CD4-positive, alpha-beta T cell (primary cell): Measurements from ENCODE around the gene PPEF1. TPM values are rescaled to one million over a fixed set of nuclear protein-coding genes. Genes with fewer than 3 reads are reported as not detected.
"Not testable (repeated sequence)": the region's sequence is repeated elsewhere in the genome, so short reads cannot be mapped to it uniquely, and the experiment has no call there.

Source experiments
- ATAC-seq: fragments of 200-7000 bp; cut with Tn5 transposase; one replicate; pipeline ENCODE4 v1.10.0; 2022; ENCODE audit warnings: mild to moderate bottlenecking; ENCODE audit not compliant: poor library complexity
- CTCF ChIA-PET: fragments of 350-600 bp; sonication (Branson Sonifier 250); formaldehyde crosslinking; loops from one replicate; lab custom pipeline; 2021; ENCODE audit warnings: antibody characterized with exemption, inconsistent platforms; lab: Charles Lee
- POLR2A ChIA-PET: fragments of 350-600 bp; sonication (Branson Sonifier 250); formaldehyde crosslinking; loops from one replicate; lab custom pipeline; 2021; ENCODE audit warnings: antibody characterized with exemption, inconsistent platforms; lab: Charles Lee
- DNase-seq, 14 experiments: peaks; one replicate each; pipeline ENCODE4 v3.0.0-alpha.2; 2013 to 2020; ENCODE audit warnings: mixed read lengths in 2 of 14
- H3K27ac ChIP-seq, 2 donors: one replicate each; pipeline versions ENCODE4 v1.5.1 to v1.7.0; 2013; ENCODE audit warnings: low read length in 2 of 2, low read depth in 1 of 2, mild to moderate bottlenecking in 1 of 2
- H3K27me3 ChIP-seq, 2 experiments: 1 replicate in 1 of 2; 2 replicates in 1 of 2; pipeline versions ENCODE4 v1.6.1 to v1.7.0; 2013; ENCODE audit warnings: low read length in 2 of 2, control low read depth in 1 of 2, mild to moderate bottlenecking in 1 of 2, moderate library complexity in 1 of 2; ENCODE audit not compliant: insufficient read depth in 2 of 2, control insufficient read depth in 1 of 2
- H3K36me3 ChIP-seq: one replicate; pipeline ENCODE4 v1.6.1; 2013; ENCODE audit warnings: low read length, control low read depth; ENCODE audit not compliant: insufficient read depth
- H3K4me1 ChIP-seq: one replicate; pipeline ENCODE4 v1.6.1; 2013; ENCODE audit warnings: low read length, control low read depth; ENCODE audit not compliant: insufficient read depth
- H3K4me3 ChIP-seq: one replicate; pipeline ENCODE4 v1.5.1; 2013; ENCODE audit warnings: mild to moderate bottlenecking, low read length, moderate library complexity
- H3K9me3 ChIP-seq, 2 experiments: 1 replicate in 1 of 2; 2 replicates in 1 of 2; pipeline versions ENCODE4 v1.6.1 to v1.7.0; 2013; ENCODE audit warnings: low read length in 2 of 2, mild to moderate bottlenecking in 2 of 2, control low read depth in 1 of 2, moderate library complexity in 1 of 2; ENCODE audit not compliant: control insufficient read depth in 1 of 2, insufficient read depth in 1 of 2
- H3K27ac Mint-ChIP-seq: one replicate; pipeline ENCODE4 v1.8.0; 2020; ENCODE audit warnings: mixed read lengths
- H3K27me3 Mint-ChIP-seq: one replicate; pipeline ENCODE4 v1.8.0; 2021; ENCODE audit warnings: mixed read lengths
- H3K36me3 Mint-ChIP-seq: one replicate; pipeline ENCODE4 v1.8.0; 2021; ENCODE audit warnings: low read depth, mixed read lengths
- H3K4me1 Mint-ChIP-seq: one replicate; pipeline ENCODE4 v1.8.0; 2021; ENCODE audit warnings: low read depth, mixed read lengths
- H3K4me3 Mint-ChIP-seq: one replicate; pipeline ENCODE4 v1.8.0; 2020; ENCODE audit warnings: mild to moderate bottlenecking, mixed read lengths
- H3K9me3 Mint-ChIP-seq: one replicate; pipeline ENCODE4 v1.8.0; 2020; ENCODE audit warnings: mixed read lengths
- intact Hi-C, 2 experiments: fragments of 100-400 bp; cut with DNase I in 1 of 2; cut with micrococcal nuclease in 1 of 2; formaldehyde crosslinking; loops; one replicate each; pipeline versions ENCODE4 v1.15.1 to v1.9.0; 2023 to 2025; cut with DNase I, micrococcal nuclease
- total RNA-seq, 174 experiments: library from RNA in 2 of 174; stranded (reverse) in 2 of 174; gene quantifications; one replicate each; pipeline ENCODE4 v1.2.3 and lab custom pipeline; 2021 to 2026
- TF ChIP-seq, protein P1 (sequence below): fragments of 200-600 bp; IDR thresholded peaks from one replicate; pipeline ENCODE4 v1.8.0; 2022; ENCODE audit warnings: antibody characterized with exemption, mild to moderate bottlenecking

The PPEF1 gene
- total RNA-seq, 2 experiments from 2014 or later: 0.34 TPM; not detected in 1

- Histone ChIP-seq H3K4me3 (no peak overlapping the region), H3K36me3 (no peaks in the 10 kb centered on the region), H3K27ac (no peak overlapping the region), H3K4me1 (no peaks in the 10 kb centered on the region), H3K27me3 (no peaks in the 10 kb centered on the region), H3K9me3 (no peaks in the 10 kb centered on the region)
- Mint-ChIP-seq H3K9me3 (no peaks in the 10 kb centered on the region), H3K27me3 (no peaks in the 10 kb centered on the region), H3K4me3 (no peak overlapping the region), H3K36me3 (no peaks in the 10 kb centered on the region), H3K27ac (no peak overlapping the region), H3K4me1 (no peaks in the 10 kb centered on the region)
- DNase-seq (no peak), ATAC-seq (no peak)
- POLR2A ChIA-PET: no interaction called here
- CTCF ChIA-PET: no interaction called here
- intact Hi-C loops: no loop called here
- TF ChIP-seq, protein P1, sequence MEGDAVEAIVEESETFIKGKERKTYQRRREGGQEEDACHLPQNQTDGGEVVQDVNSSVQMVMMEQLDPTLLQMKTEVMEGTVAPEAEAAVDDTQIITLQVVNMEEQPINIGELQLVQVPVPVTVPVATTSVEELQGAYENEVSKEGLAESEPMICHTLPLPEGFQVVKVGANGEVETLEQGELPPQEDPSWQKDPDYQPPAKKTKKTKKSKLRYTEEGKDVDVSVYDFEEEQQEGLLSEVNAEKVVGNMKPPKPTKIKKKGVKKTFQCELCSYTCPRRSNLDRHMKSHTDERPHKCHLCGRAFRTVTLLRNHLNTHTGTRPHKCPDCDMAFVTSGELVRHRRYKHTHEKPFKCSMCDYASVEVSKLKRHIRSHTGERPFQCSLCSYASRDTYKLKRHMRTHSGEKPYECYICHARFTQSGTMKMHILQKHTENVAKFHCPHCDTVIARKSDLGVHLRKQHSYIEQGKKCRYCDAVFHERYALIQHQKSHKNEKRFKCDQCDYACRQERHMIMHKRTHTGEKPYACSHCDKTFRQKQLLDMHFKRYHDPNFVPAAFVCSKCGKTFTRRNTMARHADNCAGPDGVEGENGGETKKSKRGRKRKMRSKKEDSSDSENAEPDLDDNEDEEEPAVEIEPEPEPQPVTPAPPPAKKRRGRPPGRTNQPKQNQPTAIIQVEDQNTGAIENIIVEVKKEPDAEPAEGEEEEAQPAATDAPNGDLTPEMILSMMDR: no peak
Observed at GRCh38 chrX:18755651-18756050, 48.2 kb downstream of the PPEF1 start.

GRCh38 chrX:18757956-18758932 is 50.8 kb downstream of the PPEF1 start:
- Mint-ChIP-seq H3K27me3 (no peaks in the 10 kb centered on the region), H3K9me3 (no peaks in the 10 kb centered on the region), H3K4me1 (no peaks in the 10 kb centered on the region), H3K36me3 (no peaks in the 10 kb centered on the region), H3K27ac (no peak overlapping the region), H3K4me3 (no peak overlapping the region)
- no peak for ATAC-seq
- CTCF ChIA-PET: no interaction called here
- Histone ChIP-seq H3K4me3 (no peak overlapping the region), H3K9me3 (no peaks in the 10 kb centered on the region), H3K4me1 (no peaks in the 10 kb centered on the region), H3K27me3 (no peaks in the 10 kb centered on the region), H3K36me3 (no peaks in the 10 kb centered on the region), H3K27ac (no peak overlapping the region)
- TF ChIP-seq, protein P1: no peak
- intact Hi-C loops: no loop called here
- DNase-seq: no peak
- POLR2A ChIA-PET: no interaction called here

DNA sequence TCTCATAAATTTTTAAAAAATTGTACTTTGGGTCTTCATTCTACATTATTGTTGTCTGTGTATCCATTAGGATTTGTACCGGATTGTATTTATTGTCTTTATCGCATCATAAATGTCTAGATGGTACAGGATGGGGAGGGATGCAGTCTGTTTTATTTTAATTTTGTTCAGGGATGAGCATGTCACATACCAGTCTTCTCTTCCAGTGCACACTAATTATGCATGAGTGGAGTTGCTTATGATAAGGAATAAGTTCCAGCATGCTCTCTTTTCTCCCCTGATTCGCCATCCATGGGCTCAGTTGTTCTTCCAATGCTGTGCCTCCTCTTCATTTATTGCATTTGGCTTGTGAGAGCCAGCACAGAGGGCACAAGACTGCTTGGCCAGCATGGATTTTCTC is 54.3 kb downstream of the PPEF1 start:
- H3K4me1 ChIP-seq: no peaks in the 10 kb centered on the region
- intact Hi-C loops: no loop called here
- Mint-ChIP-seq H3K27me3 (no peaks in the 10 kb centered on the region), H3K9me3 (no peaks in the 10 kb centered on the region), H3K4me3 (no peak overlapping the region), H3K36me3 (no peaks in the 10 kb centered on the region), H3K4me1 (no peaks in the 10 kb centered on the region), H3K27ac (no peak overlapping the region)
- CTCF ChIA-PET: no interaction called here
- H3K4me3 ChIP-seq: no peak overlapping the region
- H3K9me3 ChIP-seq: no peaks in the 10 kb centered on the region
- DNase-seq (no peak), ATAC-seq (no peak)
- H3K27me3 ChIP-seq: no peaks in the 10 kb centered on the region
- H3K36me3 ChIP-seq: no peaks in the 10 kb centered on the region
- POLR2A ChIA-PET: no interaction called here
- TF ChIP-seq, protein P1: no peak
- no peak overlapping the region for H3K27ac ChIP-seq

DNA sequence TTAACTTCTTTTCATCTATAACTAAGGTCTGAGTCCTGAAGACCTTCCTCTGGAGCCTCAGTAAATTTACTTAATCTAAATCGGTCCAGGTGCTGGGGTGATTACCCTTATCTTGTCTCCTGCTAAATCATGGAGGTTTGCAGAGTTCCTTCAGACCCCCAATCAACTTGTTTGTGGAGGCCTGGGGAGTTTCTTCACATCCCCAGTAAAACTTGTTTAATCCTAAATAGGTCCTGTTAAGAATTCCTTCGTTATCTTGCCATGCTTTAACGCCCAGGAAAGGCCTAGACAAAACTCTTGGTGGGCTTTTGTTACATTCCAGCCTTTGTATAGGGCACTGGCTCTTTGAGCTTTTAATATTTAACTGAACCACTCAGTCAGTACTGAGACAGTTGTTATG is 55.7 kb downstream of the PPEF1 start:
- H3K27ac ChIP-seq, CTCF ChIA-PET, H3K4me3 ChIP-seq, H3K9me3 ChIP-seq, H3K27me3 ChIP-seq, intact Hi-C loops, DNase-seq, H3K36me3 Mint-ChIP-seq, H3K9me3 Mint-ChIP-seq, H3K4me3 Mint-ChIP-seq, H3K27me3 Mint-ChIP-seq, H3K4me1 ChIP-seq, H3K36me3 ChIP-seq, ATAC-seq, POLR2A ChIA-PET, H3K27ac Mint-ChIP-seq, H3K4me1 Mint-ChIP-seq: not testable (repeated sequence)
